ENCODE measurements around the gene SMAGP.
A peak's percentile ranks its signal among the peaks of the same experiment; 100 is the strongest.
"Not testable (repeated sequence)": the region's sequence is repeated elsewhere in the genome, so short reads cannot be mapped to it uniquely, and the experiment has no call there.

Gene SMAGP

DNA sequence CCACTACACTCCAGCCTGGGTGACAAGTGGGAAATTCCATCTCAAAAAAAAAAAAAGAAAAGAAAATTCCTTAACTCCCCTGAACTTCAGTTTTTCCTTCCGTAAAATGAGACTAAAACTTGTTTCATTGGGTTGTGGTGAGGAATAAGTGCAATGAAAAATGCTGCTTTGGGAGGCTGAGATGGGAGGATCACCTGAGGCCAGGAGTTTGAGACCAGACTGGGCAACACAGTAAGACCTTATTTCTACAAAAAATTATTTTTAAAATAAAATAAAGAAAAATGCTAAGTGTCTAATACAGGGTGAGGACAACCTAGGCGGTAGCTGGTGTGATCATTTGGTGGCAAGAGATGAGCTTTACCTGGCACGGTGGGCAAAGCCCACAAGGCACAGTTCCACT, 6.9 kb downstream of the SMAGP start:
- no peak for DNase-seq

GRCh38 chr12:51262758-51263177, 7.4 kb downstream of the SMAGP start:
- DNase-seq, result no peak

GRCh38 chr12:51259600-51259999, 10.6 kb downstream of the SMAGP start:
- DNase-seq, result not testable (repeated sequence)

GRCh38 chr12:51254536-51254935, 15.7 kb downstream of the SMAGP start:
- DNase-seq, result no peak

DNA sequence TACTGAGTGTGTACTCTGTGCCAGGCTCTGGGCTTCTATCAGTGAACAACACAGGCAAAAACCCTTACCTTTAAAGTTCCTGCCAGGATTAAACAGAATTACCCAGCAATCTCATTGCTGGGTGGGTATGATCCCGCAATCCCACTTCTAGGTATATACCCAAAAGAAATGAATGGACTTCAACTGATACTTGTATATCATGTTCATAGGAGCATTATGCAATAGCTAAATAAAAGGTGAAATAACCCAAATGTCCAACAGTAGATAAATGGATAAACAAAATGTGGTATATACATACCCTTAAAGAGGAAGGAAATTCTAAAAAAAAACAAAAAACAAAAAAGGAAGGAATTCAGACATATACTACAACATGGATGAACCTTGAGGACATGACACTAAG, 16.9 kb downstream of the SMAGP start:
- no peak for DNase-seq

DNA sequence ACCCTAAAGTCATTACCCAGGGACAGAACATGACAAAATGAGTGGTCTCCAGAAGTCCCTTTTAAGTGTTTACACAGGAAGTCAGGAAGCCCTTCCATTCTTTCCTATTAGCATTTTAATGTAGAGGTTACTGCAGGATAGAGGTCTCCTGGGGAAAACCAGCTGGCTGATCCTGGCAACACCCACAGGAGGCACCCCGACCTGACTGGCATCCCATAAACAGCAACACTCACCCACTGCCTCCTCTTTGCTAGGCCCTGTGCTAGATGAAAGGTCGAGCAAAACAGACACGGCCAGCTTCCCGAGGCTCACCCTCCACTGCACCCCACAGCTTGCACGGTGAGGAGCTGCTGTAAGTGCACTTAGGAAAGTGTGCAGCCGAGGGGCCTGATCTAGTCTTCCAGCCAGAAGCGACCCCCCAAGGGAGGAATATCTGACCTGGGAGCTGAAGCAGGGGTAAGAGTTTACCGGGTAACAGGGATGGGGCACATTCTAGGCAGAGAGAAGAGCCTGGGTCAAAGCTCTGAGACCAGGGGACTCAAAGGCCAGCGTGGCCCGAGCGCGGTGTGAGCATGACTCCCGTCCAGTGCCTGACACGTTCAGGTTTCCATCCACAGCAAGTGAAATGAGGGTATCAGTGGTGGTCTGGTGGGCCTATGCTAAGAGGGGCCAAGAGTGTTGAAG, 22.6 kb downstream of the SMAGP start:
- no peak for DNase-seq

GRCh38 chr12:51246254-51246853, 23.9 kb downstream of the SMAGP start:
- DNase-seq, result no peak

GRCh38 chr12:51245476-51246253, 24.6 kb downstream of the SMAGP start:
- no peak for DNase-seq

DNA sequence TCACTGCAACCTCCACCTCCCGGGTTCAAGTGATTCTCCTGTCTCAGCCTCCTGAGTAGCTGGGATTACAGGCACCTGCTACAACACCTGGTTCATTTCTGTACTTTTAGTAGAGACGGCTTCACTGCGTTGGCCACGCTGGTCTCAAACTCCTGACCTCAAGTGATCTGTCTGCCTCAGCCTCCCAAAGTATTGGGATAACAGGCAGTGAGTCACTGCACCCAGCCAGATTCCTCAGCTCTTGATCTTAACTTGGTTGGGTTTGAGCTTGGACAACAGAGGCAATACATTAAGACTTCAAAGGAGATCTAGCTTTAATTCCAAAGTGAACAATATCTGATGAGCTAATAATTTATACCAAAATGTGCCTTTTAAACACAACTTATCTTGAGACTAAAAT, 25.9 kb downstream of the SMAGP start:
- DNase-seq, result no peak

DNA sequence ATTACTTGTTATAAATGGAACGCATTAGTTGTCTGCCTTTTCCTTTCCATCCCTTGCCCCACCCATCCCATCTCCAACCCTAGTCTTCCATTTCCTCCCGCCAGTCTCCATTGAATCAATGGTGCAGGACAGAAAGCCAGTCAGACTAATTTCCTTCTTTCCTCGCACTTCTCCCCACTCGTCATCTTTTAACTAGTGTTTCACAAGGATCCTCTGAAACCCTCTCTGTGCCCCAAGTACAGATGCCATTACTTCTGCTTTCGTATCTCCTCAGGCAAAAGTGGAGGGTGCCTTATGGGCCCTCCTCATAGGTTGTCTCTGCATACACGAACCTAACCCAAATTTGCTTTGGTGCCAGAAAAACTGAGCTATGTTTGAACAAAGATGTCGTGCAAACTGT, 27.3 kb downstream of the SMAGP start:
- DNase-seq, result no peak

GRCh38 chr12:51242120-51242519, 28.1 kb downstream of the SMAGP start:
- DNase-seq, result no peak

- no peak for DNase-seq
These were observed 29.2 kb downstream of the SMAGP start for GRCh38 chr12:51240971-51241370.

- peak; percentile 82 for DNase-seq
These were observed 31.5 kb downstream of the SMAGP start, which contains the start of gene DAZAP2 for GRCh38 chr12:51238510-51239334. Gene DAZAP2, plus strand, starts transcription at chr12:51238826. Its CDS starts 82 bp downstream, at chr12:51238908.

DNA sequence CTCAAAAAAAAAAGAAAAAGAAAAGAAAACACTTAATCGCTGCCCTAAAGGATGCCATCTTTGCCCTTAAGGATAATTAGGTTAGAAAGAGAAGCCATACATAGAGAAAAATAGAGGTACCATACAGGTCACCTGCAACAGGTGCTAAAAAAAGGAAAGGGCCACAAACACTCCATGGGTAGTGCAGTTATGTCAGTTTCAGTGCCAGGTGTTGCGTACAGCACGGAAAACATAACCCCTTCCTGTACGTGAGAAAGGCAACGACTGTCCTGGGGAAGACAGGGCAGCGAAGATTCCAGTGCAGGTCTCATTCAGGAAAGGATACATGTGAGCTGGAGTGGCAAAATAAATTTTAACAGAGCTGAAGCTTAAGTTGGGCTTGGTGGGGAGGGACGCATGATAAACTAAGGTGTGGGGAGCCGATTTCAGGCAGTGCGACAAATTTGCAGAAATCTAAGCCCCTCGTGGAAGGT, 32.1 kb downstream of the SMAGP start:
- DNase-seq, result no peak

- no peak for DNase-seq
These were observed 35.7 kb downstream of the SMAGP start for GRCh38 chr12:51234530-51234929.

- DNase-seq, result no peak
These were observed 37.6 kb downstream of the SMAGP start for GRCh38 chr12:51232642-51233041.

GRCh38 chr12:51229116-51229809, 41.0 kb downstream of the SMAGP start:
- DNase-seq, result no peak

- no peak for DNase-seq
These were observed 42.3 kb downstream of the SMAGP start for GRCh38 chr12:51227962-51228361.

DNA sequence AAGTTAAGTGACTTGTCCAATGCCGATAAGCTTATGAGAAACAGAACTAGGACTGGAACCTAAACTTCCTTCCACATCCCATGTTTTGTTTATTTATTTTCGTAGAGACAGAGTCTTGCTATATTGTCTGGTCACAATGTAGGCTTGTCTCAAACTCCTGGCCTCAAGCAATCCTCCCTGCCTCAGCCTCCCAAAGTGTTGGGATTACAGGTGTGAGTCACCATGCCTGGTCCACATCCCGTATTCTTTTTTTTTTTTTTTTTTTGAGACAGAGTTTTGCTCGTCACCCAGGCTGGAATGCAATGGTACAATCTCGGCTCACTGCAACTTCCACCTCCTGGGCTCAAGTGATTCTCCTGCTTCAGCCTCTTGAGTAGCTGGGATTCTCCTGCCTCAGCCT, 43.1 kb downstream of the SMAGP start:
- DNase-seq, result not testable (repeated sequence)

GRCh38 chr12:51225771-51226170, 44.4 kb downstream of the SMAGP start:
- no peak for DNase-seq

- no peak for DNase-seq
These were observed 45.0 kb downstream of the SMAGP start for GRCh38 chr12:51225234-51225633.

DNA sequence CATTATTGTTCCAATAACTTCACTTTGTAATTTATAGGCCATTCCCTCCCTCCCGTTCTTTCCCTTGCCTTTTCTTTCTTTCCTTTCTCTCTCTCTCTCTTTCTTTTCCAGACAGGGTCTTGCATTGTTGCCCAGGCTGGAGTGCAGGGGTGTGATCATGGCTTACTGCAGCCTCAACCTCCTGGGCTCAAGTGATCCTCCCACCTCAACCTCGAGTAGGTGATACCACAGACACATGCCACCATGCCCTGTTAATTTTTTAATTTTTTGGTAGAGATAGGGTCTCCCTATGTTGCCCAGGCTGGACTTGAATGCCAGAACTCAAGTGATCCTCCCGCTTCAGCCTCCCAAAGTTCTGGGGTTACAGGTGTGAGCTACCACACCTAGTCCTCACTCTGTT, 45.6 kb downstream of the SMAGP start:
- DNase-seq, result no peak

All from NCI-H1105 (cell line).